Upper lobe of left lung (tissue), 4 donors: ENCODE data around the gene GOLGA3.
"Not testable (repeated sequence)": the region's sequence is repeated elsewhere in the genome, so short reads cannot be mapped to it uniquely, and the experiment has no call there.

ENCODE experiments used
- CTCF ChIP-seq, 6 experiments: fragments of 450-650 bp in 4 of 6; fragments of 200-600 bp in 2 of 6; sonication (generic) in 2 of 6; IDR thresholded peaks; one replicate each; pipeline ENCODE4 v1.5.1; 2016 to 2019; ENCODE audit warnings: antibody characterized with exemption in 6 of 6
- POLR2A ChIP-seq, 4 donors: fragments of 450-650 bp; IDR thresholded peaks; one replicate each; pipeline ENCODE4 v1.5.1; 2016 to 2017; ENCODE audit warnings: antibody characterized with exemption in 4 of 4, mild to moderate bottlenecking in 2 of 4
- POLR2AphosphoS5 ChIP-seq, 2 donors: sonication (generic); formaldehyde crosslinking; IDR thresholded peaks; one replicate each; pipeline ENCODE4 v1.5.1; 2017; ENCODE audit warnings: antibody characterized with exemption in 2 of 2

- TF ChIP-seq POLR2A, CTCF, POLR2AphosphoS5 (IDR thresholded peaks at IDR 0.05): not testable (repeated sequence)
Observed at GRCh38 chr12:132776230-132776625, 52.4 kb downstream of the GOLGA3 start.
